Measurements from ENCODE around the gene TRAPPC5. TPM values are rescaled to one million over a fixed set of nuclear protein-coding genes. Genes with fewer than 3 reads are reported as not detected.
A peak's percentile ranks its signal among the peaks of the same experiment; 100 is the strongest.

Gene TRAPPC5
- total RNA-seq, 2 donors from 2014 or later: 105 to 150 TPM

GRCh38 chr19:7678971-7679751, 1.5 kb upstream of the TRAPPC5 start:
- 39% methylated on average over 30 of the region's 30 CpGs for WGBS
- intact Hi-C loops (cut with DNase I): loop anchor here (5.0 kb wide), 1 partner anchor 322 kb away; no protein-coding TSS in a partner anchor
- TF ChIP-seq POLR2A (IDR thresholded peaks at IDR 0.05): no peak
- no peak for TF ChIP-seq POLR2AphosphoS5 (IDR thresholded peaks at IDR 0.05)
- TF ChIP-seq CTCF (IDR thresholded peaks at IDR 0.05): peak in 1 of 4 experiments; percentile 23
- no peak overlapping the region for H3K27ac ChIP-seq
- no peak overlapping the region for H3K4me3 ChIP-seq
- DNase-seq (ENCODE audit: low spot score): peak; percentile 17
- peaks cover 0 to 8% of the 10 kb centered on the region in 2 donors for H3K36me3 ChIP-seq
- H3K9me3 ChIP-seq: no peaks in the 10 kb centered on the region
- H3K27me3 ChIP-seq (replicated peaks; ENCODE audit: insufficient read depth): no peaks in the 10 kb centered on the region
- H3K4me1 ChIP-seq (replicated peaks): no peaks in the 10 kb centered on the region

GRCh38 chr19:7679771-7680605, 645 bp upstream of the TRAPPC5 start:
- Histone ChIP-seq H3K27ac (no peak overlapping the region), H3K27me3 (replicated peaks; ENCODE audit: insufficient read depth) (no peaks in the 10 kb centered on the region), H3K9me3 (no peaks in the 10 kb centered on the region), H3K36me3 (peaks cover 0 to 10% of the 10 kb centered on the region in 2 donors), H3K4me1 (replicated peaks) (no peaks in the 10 kb centered on the region), H3K4me3 (peak overlapping the region; percentile 100)
- TF ChIP-seq POLR2AphosphoS5 (IDR thresholded peaks at IDR 0.05) (no peak), POLR2A (IDR thresholded peaks at IDR 0.05) (no peak), CTCF (IDR thresholded peaks at IDR 0.05) (no peak)
- no peak for DNase-seq (ENCODE audit: low spot score)
- 42% methylated on average over 22 of the region's 22 CpGs for WGBS
- intact Hi-C loops (cut with DNase I): loop anchor here (5.0 kb wide), 1 partner anchor 323 kb away; no protein-coding TSS in a partner anchor

- H3K36me3 ChIP-seq: peaks cover 0 to 10% of the 10 kb centered on the region in 2 donors
- 8% methylated on average over 40 of the region's 43 CpGs for WGBS
- peak overlapping the region; percentile 90 to 91 for H3K27ac ChIP-seq
These were observed 924 bp downstream of the TRAPPC5 start for GRCh38 chr19:7681340-7682174.

More at GRCh38 chr19:7681340-7682174, 924 bp downstream of the TRAPPC5 start:
- peak; percentile 69 for DNase-seq (ENCODE audit: low spot score)
- H3K27me3 ChIP-seq (replicated peaks; ENCODE audit: insufficient read depth): no peaks in the 10 kb centered on the region
- intact Hi-C loops (cut with DNase I): no loop called here
- H3K4me3 ChIP-seq: peak overlapping the region; percentile 100
- H3K9me3 ChIP-seq: no peaks in the 10 kb centered on the region
- no peaks in the 10 kb centered on the region for H3K4me1 ChIP-seq (replicated peaks)
- TF ChIP-seq POLR2A (IDR thresholded peaks at IDR 0.05) (no peak), CTCF (IDR thresholded peaks at IDR 0.05) (peak in 3 of 4 experiments; percentile 42 to 69 (median 61)), POLR2AphosphoS5 (IDR thresholded peaks at IDR 0.05) (peak; percentile 67)
